H9 (cell line): ENCODE measurements around the gene MEIS3. TPM values are rescaled to one million over a fixed set of nuclear protein-coding genes. Genes with fewer than 3 reads are reported as not detected.

ENCODE experiments used
- DNase-seq: peaks from one replicate; pipeline ENCODE4 v3.0.0-alpha.2; 2017
- H2AFZ ChIP-seq: one replicate; pipeline ENCODE4 v1.6.1; 2013; ENCODE audit warnings: mild to moderate bottlenecking, low read length, control low read depth, moderate library complexity
- H2AK5ac ChIP-seq: 2 replicates; pipeline ENCODE4 v1.6.1; 2013; ENCODE audit warnings: low read length, control low read depth, mixed read lengths; ENCODE audit not compliant: insufficient read length
- H2BK120ac ChIP-seq: one replicate; pipeline ENCODE4 v1.6.1; 2013; ENCODE audit warnings: low read depth, mild to moderate bottlenecking, low read length, control low read depth, inconsistent platforms; ENCODE audit not compliant: poor library complexity, severe bottlenecking
- H2BK12ac ChIP-seq: 2 replicates; pipeline ENCODE4 v1.6.1; 2013; ENCODE audit warnings: low read length, control low read depth, mixed read lengths, low read depth; ENCODE audit not compliant: insufficient read length
- H2BK15ac ChIP-seq: 2 replicates; pipeline ENCODE4 v1.6.1; 2013; ENCODE audit warnings: low read depth, low read length, control low read depth
- H2BK20ac ChIP-seq: one replicate; pipeline ENCODE4 v1.6.1; 2013; ENCODE audit warnings: low read depth, mild to moderate bottlenecking, low read length, control low read depth, inconsistent platforms; ENCODE audit not compliant: poor library complexity, severe bottlenecking
- H2BK5ac ChIP-seq: 2 replicates; pipeline ENCODE4 v1.6.1; 2013; ENCODE audit warnings: low read length, control low read depth, mixed read lengths; ENCODE audit not compliant: insufficient read length
- H3K14ac ChIP-seq: 2 replicates; pipeline ENCODE4 v1.6.1; 2013; ENCODE audit warnings: low read length, control low read depth; ENCODE audit not compliant: insufficient read depth
- H3K18ac ChIP-seq: 2 replicates; pipeline ENCODE4 v1.6.1; 2013; ENCODE audit warnings: low read depth, mild to moderate bottlenecking, mixed read lengths, low read length, control low read depth; ENCODE audit not compliant: insufficient read length
- H3K23ac ChIP-seq: 2 replicates; pipeline ENCODE4 v1.6.1; 2013; ENCODE audit warnings: low read length, control low read depth, mixed read lengths, low read depth; ENCODE audit not compliant: insufficient read length
- H3K23me2 ChIP-seq: 2 replicates; pipeline ENCODE4 v1.6.1; 2013; ENCODE audit warnings: low read depth, mild to moderate bottlenecking, mixed read lengths, low read length, control low read depth; ENCODE audit not compliant: insufficient read length, poor library complexity, severe bottlenecking
- H3K27ac ChIP-seq: 2 replicates; pipeline ENCODE4 v1.5.1; 2013; ENCODE audit warnings: low read length, control low read depth, mixed read lengths, low read depth; ENCODE audit not compliant: insufficient read length
- H3K27me3 ChIP-seq: 2 replicates; pipeline ENCODE4 v1.6.1; 2013; ENCODE audit warnings: low read length, control low read depth, inconsistent platforms; ENCODE audit not compliant: insufficient read depth
- H3K4ac ChIP-seq: 2 replicates; pipeline ENCODE4 v1.6.1; 2013; ENCODE audit warnings: low read depth, mild to moderate bottlenecking, control low read depth, inconsistent platforms, low read length, moderate library complexity
- H3K4me1 ChIP-seq: 2 replicates; pipeline ENCODE4 v1.6.1; 2013; ENCODE audit warnings: low read length, control low read depth, inconsistent platforms; ENCODE audit not compliant: insufficient read depth
- H3K4me2 ChIP-seq: 2 replicates; pipeline ENCODE4 v1.6.1; 2013; ENCODE audit warnings: low read length, control low read depth, mixed read lengths; ENCODE audit not compliant: insufficient read length, insufficient read depth
- H3K56ac ChIP-seq: 2 replicates; pipeline ENCODE4 v1.6.1; 2013; ENCODE audit warnings: low read depth, mild to moderate bottlenecking, mixed read lengths, low read length, control low read depth; ENCODE audit not compliant: insufficient read length
- H3K79me1 ChIP-seq: 2 replicates; pipeline ENCODE4 v1.6.1; 2013; ENCODE audit warnings: low read depth, mild to moderate bottlenecking, moderate library complexity, low read length, control low read depth, inconsistent platforms; ENCODE audit not compliant: insufficient read depth, poor library complexity, severe bottlenecking
- H3K79me2 ChIP-seq: 2 replicates; pipeline ENCODE4 v1.6.1; 2013; ENCODE audit warnings: low read length, control low read depth, inconsistent platforms; ENCODE audit not compliant: insufficient read depth
- H3K9ac ChIP-seq: 2 replicates; pipeline ENCODE4 v1.6.1; 2013; ENCODE audit warnings: low read length, control low read depth, mixed read lengths; ENCODE audit not compliant: insufficient read length; ENCODE audit errors: extremely low read depth
- H3K9me3 ChIP-seq: one replicate; pipeline ENCODE4 v1.6.1; 2013; ENCODE audit warnings: low read depth, low read length, inconsistent platforms; ENCODE audit not compliant: control insufficient read depth
- H3T11ph ChIP-seq: one replicate; pipeline ENCODE4 v1.6.1; 2013; ENCODE audit warnings: mild to moderate bottlenecking, low read length, control low read depth, inconsistent platforms
- H4K20me1 ChIP-seq: one replicate; pipeline ENCODE4 v1.6.1; 2013; ENCODE audit not compliant: control insufficient read depth, insufficient read length, insufficient read depth
- H4K5ac ChIP-seq: 2 replicates; pipeline ENCODE4 v1.6.1; 2013; ENCODE audit warnings: low read depth, mild to moderate bottlenecking, mixed read lengths, low read length, control low read depth; ENCODE audit not compliant: insufficient read length
- H4K8ac ChIP-seq: replicated peaks from 2 replicates; pipeline ENCODE4 v1.6.1; 2013; ENCODE audit warnings: low read length, control low read depth, mixed read lengths, low read depth; ENCODE audit not compliant: insufficient read length
- H4K91ac ChIP-seq: 2 replicates; pipeline ENCODE4 v1.6.1; 2013; ENCODE audit warnings: low read depth, mild to moderate bottlenecking, moderate library complexity, mixed read lengths, low read length, control low read depth; ENCODE audit not compliant: insufficient read length
- H3K27ac Mint-ChIP-seq, 3 experiments: 2 replicates in 2 of 3; 3 replicates in 1 of 3; pipeline ENCODE4 v1.8.0; 2020 to 2021; ENCODE audit warnings: mixed read lengths in 3 of 3, mild to moderate bottlenecking in 1 of 3, moderate library complexity in 1 of 3
- H3K27me3 Mint-ChIP-seq: 2 replicates; pipeline ENCODE4 v1.8.0; 2021; ENCODE audit warnings: low read depth, mild to moderate bottlenecking, moderate library complexity, mixed read lengths
- H3K36me3 Mint-ChIP-seq, 3 experiments: 2 replicates in 2 of 3; 3 replicates in 1 of 3; pipeline ENCODE4 v1.8.0; 2020 to 2021; ENCODE audit warnings: low read depth in 3 of 3, mixed read lengths in 3 of 3; ENCODE audit not compliant: insufficient read depth in 1 of 3
- H3K4me1 Mint-ChIP-seq, 2 experiments: 2 replicates each; pipeline ENCODE4 v1.8.0; 2020; ENCODE audit warnings: mixed read lengths in 2 of 2
- H3K4me3 Mint-ChIP-seq, 2 experiments: 2 replicates in 1 of 2; 3 replicates in 1 of 2; pipeline ENCODE4 v1.8.0; 2020 to 2021; ENCODE audit warnings: mild to moderate bottlenecking in 2 of 2, mixed read lengths in 2 of 2, moderate library complexity in 1 of 2
- H3K9me3 Mint-ChIP-seq, 2 experiments: 2 replicates in 1 of 2; 3 replicates in 1 of 2; pipeline ENCODE4 v1.8.0; 2020; ENCODE audit warnings: mild to moderate bottlenecking in 2 of 2, mixed read lengths in 2 of 2, moderate library complexity in 1 of 2
- CTCF ChIP-seq: fragments of 200-600 bp; sonication (generic); conservative IDR thresholded peaks from 3 replicates; pipeline ENCODE4 v1.8.0; 2021; ENCODE audit warnings: antibody characterized with exemption, mild to moderate bottlenecking
- WGBS: extraction: QIAGEN DNeasy Blood & Tissue Kit; methylation state at CpG from one replicate; pipeline ENCODE4 v1.1.7; 2013; ENCODE audit warnings: missing lambda C conversion rate, low lambda C conversion rate, mixed read lengths; ENCODE audit not compliant: insufficient read length; ENCODE audit errors: extremely low coverage; 5-methylcytosine and 5-hydroxymethylcytosine counted together
- total RNA-seq: library from RNA; stranded (reverse); gene quantifications from 2 replicates; pipeline ENCODE4 v1.2.1, GENCODE V29; 2021

Gene MEIS3
- total RNA-seq, 1 experiment from 2014 or later: 44.0 TPM

- no CpG with 5 or more reads among the region's 8 CpGs for WGBS
- no peak overlapping the region for H3K27ac ChIP-seq
Observed at GRCh38 chr19:47411101-47411500, 8.2 kb downstream of the MEIS3 start.

More at GRCh38 chr19:47411101-47411500, 8.2 kb downstream of the MEIS3 start:
- H4K5ac ChIP-seq: no peak overlapping the region
- H3K27me3 ChIP-seq: no peaks in the 10 kb centered on the region
- no peak overlapping the region for H2AFZ ChIP-seq
- no peak overlapping the region for H2BK120ac ChIP-seq
- H3K4me1 ChIP-seq: no peaks in the 10 kb centered on the region
- no peak overlapping the region for H3K23ac ChIP-seq
- no peaks in the 10 kb centered on the region for H3K79me1 ChIP-seq
- peaks cover 6 to 26% of the 10 kb centered on the region in 2 experiments for H3K4me1 Mint-ChIP-seq
- H2BK12ac ChIP-seq: no peak overlapping the region
- H3K4me3 Mint-ChIP-seq: no peak overlapping the region
- H3K23me2 ChIP-seq: peaks cover 4% of the 10 kb centered on the region
- no peaks in the 10 kb centered on the region for H3K9me3 ChIP-seq
- no peaks in the 10 kb centered on the region for H4K20me1 ChIP-seq
- H3K27me3 Mint-ChIP-seq: peaks cover 5% of the 10 kb centered on the region; the same call in 1 of the 2 replicates
- no peak for TF ChIP-seq CTCF
- no peak overlapping the region for H3T11ph ChIP-seq
- H2AK5ac ChIP-seq: no peak overlapping the region
- peaks cover 17 to 23% (median 19%) of the 10 kb centered on the region in 3 experiments for H3K36me3 Mint-ChIP-seq
- H3K9me3 Mint-ChIP-seq: no peaks in the 10 kb centered on the region; a peak in 1 of 5 replicates
- no peak overlapping the region for H4K8ac ChIP-seq
- H3K79me2 ChIP-seq: no peaks in the 10 kb centered on the region
- no peak overlapping the region for H4K91ac ChIP-seq
- H3K4me2 ChIP-seq: no peak overlapping the region
- no peak overlapping the region for H3K56ac ChIP-seq
- H3K18ac ChIP-seq: no peak overlapping the region
- no peak overlapping the region for H3K4ac ChIP-seq
- no peak overlapping the region for H2BK20ac ChIP-seq
- H2BK5ac ChIP-seq: no peak overlapping the region
- H2BK15ac ChIP-seq: no peak overlapping the region
- no peak overlapping the region for H3K14ac ChIP-seq
- no peak overlapping the region for H3K27ac Mint-ChIP-seq
- H3K9ac ChIP-seq: no peak overlapping the region
- no peak for DNase-seq
